GM19351 (cell line): ENCODE data around the gene ZNF407.

Experiments used
- ATAC-seq: cut with Tn5 transposase; IDR thresholded peaks from one replicate; pipeline ENCODE4 v1.9.1; 2021; ENCODE audit warnings: mild to moderate bottlenecking, moderate library complexity; ENCODE audit not compliant: unreplicated experiment

Gene ZNF407

DNA sequence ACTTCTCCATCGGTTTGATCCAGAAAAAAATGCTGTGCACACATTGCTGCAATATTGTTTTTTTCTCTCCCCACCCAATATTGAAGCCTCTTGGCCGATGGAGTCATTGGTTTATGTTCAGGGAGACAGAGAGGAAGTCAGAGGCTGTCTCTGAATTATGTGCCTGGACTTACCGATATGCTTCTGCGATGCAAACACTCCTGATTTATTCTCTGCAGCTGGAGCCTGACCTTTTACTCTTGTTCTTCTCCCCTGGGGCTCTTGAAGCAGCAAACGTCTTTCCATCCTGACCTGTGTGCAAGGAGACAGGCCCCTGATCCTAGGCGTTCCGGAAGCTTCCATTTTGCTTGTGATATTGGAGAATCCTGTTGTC is 511.6 kb downstream of the ZNF407 start:
- no peak for ATAC-seq

DNA sequence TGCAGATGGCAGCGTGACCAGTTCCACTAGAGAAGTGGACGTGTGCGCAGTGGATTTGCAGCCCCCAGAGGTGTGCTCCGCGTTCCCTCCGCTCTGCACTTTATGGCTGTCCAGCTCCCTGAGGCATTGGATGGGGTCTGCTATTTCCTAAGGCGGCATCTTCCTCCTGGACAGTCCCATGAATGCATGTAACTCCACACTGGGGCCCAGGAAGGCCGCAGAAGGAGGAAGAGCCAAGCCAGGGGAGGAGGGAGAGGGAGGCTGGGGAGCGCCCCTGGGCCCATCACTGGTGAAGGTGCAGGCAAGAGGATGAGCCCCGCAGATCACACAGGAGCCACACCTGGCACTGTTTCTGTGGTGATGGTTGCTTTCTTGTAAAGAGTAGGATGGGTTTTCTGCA is 512.1 kb downstream of the ZNF407 start:
- no peak for ATAC-seq

DNA sequence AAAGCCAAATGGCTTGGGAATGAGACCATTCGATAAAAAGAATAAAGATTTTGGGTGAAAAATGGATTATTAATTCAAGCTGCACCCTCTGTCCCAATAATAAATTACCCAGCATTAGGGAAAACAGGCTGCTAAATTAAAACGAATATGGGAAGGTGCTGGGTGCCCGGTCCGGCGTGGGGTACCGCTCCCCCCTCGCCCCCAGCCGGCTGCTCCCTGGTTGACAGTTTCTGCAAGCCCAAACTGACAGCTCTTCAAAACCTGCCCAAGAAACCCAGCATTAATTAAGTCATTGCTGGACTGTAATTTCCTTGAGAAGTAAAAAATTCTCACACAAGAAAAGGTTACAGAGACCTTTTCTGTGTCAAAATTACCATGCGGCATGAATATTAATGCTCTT is 512.6 kb downstream of the ZNF407 start:
- no peak for ATAC-seq

- no peak for ATAC-seq
Observed at GRCh38 chr18:75110846-75111415, 513.3 kb downstream of the ZNF407 start.

GRCh38 chr18:75111760-75112159 is 514.1 kb downstream of the ZNF407 start:
- ATAC-seq: no peak

GRCh38 chr18:75112186-75113096 is 514.8 kb downstream of the ZNF407 start:
- no peak for ATAC-seq

DNA sequence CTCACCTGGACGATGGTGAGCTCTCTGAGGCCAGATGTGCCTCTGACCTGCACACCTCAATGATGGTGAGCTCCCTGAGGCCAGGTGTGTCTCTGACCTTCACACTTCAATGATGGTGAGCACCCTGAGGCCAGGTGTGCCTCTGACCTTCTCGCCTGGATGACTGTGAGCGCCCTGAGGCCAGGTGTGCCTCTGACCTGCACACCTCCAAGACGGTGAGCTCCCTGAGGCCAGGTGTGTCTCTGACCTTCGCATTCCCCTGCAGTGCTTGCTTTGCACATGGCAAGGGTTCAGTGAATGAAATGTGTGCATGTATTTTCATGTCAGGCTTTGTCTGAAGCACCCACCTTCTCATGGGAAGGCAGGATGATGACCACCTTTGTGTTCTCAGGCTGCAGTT is 515.8 kb downstream of the ZNF407 start:
- ATAC-seq: no peak

GRCh38 chr18:75114231-75114764 is 516.6 kb downstream of the ZNF407 start:
- no peak for ATAC-seq
